HG03457 (cell line): Measurements from ENCODE around the gene SLC6A4.
"Not testable (repeated sequence)": the region's sequence is repeated elsewhere in the genome, so short reads cannot be mapped to it uniquely, and the experiment has no call there.

Experiments
- ATAC-seq: cut with Tn5 transposase; IDR thresholded peaks from one replicate; pipeline ENCODE4 v1.9.1; 2021; ENCODE audit warnings: moderate number of reproducible peaks; ENCODE audit not compliant: unreplicated experiment

Gene SLC6A4

GRCh38 chr17:30239089-30239462 is 3.6 kb upstream of the SLC6A4 start:
- no peak for ATAC-seq

- no peak for ATAC-seq
These were observed 3.0 kb upstream of the SLC6A4 start for GRCh38 chr17:30238387-30239088.

GRCh38 chr17:30238003-30238344 is 2.5 kb upstream of the SLC6A4 start:
- ATAC-seq: no peak

GRCh38 chr17:30237296-30238002 is 2.0 kb upstream of the SLC6A4 start:
- ATAC-seq: no peak

- no peak for ATAC-seq
These were observed 1.3 kb upstream of the SLC6A4 start for GRCh38 chr17:30236766-30237165.

GRCh38 chr17:30236297-30236624 is 764 bp upstream of the SLC6A4 start:
- no peak for ATAC-seq

- ATAC-seq: no peak
These were observed 533 bp downstream of the SLC6A4 start for GRCh38 chr17:30234964-30235363.

- no peak for ATAC-seq
These were observed 1.2 kb downstream of the SLC6A4 start for GRCh38 chr17:30234296-30234695.

GRCh38 chr17:30232824-30233427 is 2.6 kb downstream of the SLC6A4 start:
- ATAC-seq: no peak

- no peak for ATAC-seq
These were observed 3.3 kb downstream of the SLC6A4 start for GRCh38 chr17:30232015-30232823.

GRCh38 chr17:30230596-30231125 is 4.8 kb downstream of the SLC6A4 start:
- no peak for ATAC-seq

GRCh38 chr17:30230009-30230408 is 5.5 kb downstream of the SLC6A4 start:
- ATAC-seq: not testable (repeated sequence)

- ATAC-seq: no peak
These were observed 6.5 kb downstream of the SLC6A4 start for GRCh38 chr17:30229012-30229411.

- ATAC-seq: no peak
These were observed 7.5 kb downstream of the SLC6A4 start for GRCh38 chr17:30228011-30228410.

GRCh38 chr17:30226878-30227277 is 8.6 kb downstream of the SLC6A4 start:
- ATAC-seq: no peak

GRCh38 chr17:30225919-30226553 is 9.5 kb downstream of the SLC6A4 start:
- no peak for ATAC-seq

- no peak for ATAC-seq
These were observed 10.4 kb downstream of the SLC6A4 start for GRCh38 chr17:30225112-30225511.

GRCh38 chr17:30224419-30224960 is 11.0 kb downstream of the SLC6A4 start:
- no peak for ATAC-seq

- no peak for ATAC-seq
These were observed 12.7 kb downstream of the SLC6A4 start for GRCh38 chr17:30222721-30223175.

- ATAC-seq: no peak
These were observed 13.2 kb downstream of the SLC6A4 start for GRCh38 chr17:30222251-30222650.
